NCI-H1092 (cell line): ENCODE measurements around the gene SRI.
"Not testable (repeated sequence)": the region's sequence is repeated elsewhere in the genome, so short reads cannot be mapped to it uniquely, and the experiment has no call there.

ENCODE experiments used
- DNase-seq: peaks from one replicate; lab custom pipeline; 2025; lab: John Stamatoyannopoulos, UW

SRI gene

GRCh38 chr7:88176190-88176589 is 43.6 kb downstream of the SRI start:
- DNase-seq = no peak

GRCh38 chr7:88172842-88173241 is 47.0 kb downstream of the SRI start:
- DNase-seq = no peak

- DNase-seq = no peak
These were observed 50.0 kb downstream of the SRI start for GRCh38 chr7:88169717-88170320.

- no peak for DNase-seq
These were observed 52.1 kb downstream of the SRI start for GRCh38 chr7:88167721-88168120.

- DNase-seq = no peak
These were observed 52.6 kb downstream of the SRI start for GRCh38 chr7:88167223-88167622.

- DNase-seq = no peak
These were observed 54.1 kb downstream of the SRI start for GRCh38 chr7:88165697-88166096.

GRCh38 chr7:88159741-88160140 is 60.1 kb downstream of the SRI start:
- DNase-seq = not testable (repeated sequence)

GRCh38 chr7:88156356-88156755 is 63.5 kb downstream of the SRI start:
- no peak for DNase-seq

- DNase-seq = no peak
These were observed 64.1 kb downstream of the SRI start for GRCh38 chr7:88155756-88156155.
